ENCODE data around the gene FASN. TPM values are rescaled to one million over a fixed set of nuclear protein-coding genes. Genes with fewer than 3 reads are reported as not detected.

Gene FASN
- total RNA-seq, 3 donors from 2014 or later (not counting 1 experiment from before 2014, with no cell fraction given): 53.8 to 56.2 (median 54.0) TPM

- peaks cover 8 to 11% of the 10 kb centered on the region in 2 donors for H3K4me1 Mint-ChIP-seq
- Histone ChIP-seq H3K9me3 (ENCODE audit: control insufficient read depth, insufficient read depth, low read length) (no peaks in the 10 kb centered on the region), H3K27me3 (ENCODE audit: control insufficient read depth, insufficient read depth, low read length) (no peaks in the 10 kb centered on the region), H3K4me1 (ENCODE audit: control insufficient read depth, insufficient read depth, low read length) (peaks cover 27% of the 10 kb centered on the region), H3K36me3 (ENCODE audit: control insufficient read depth, insufficient read depth, low read length) (peaks cover under 1% of the 10 kb centered on the region), H3K27ac (ENCODE audit: low read length) (no peak overlapping the region), H3K4me3 (ENCODE audit: low read length) (no peak overlapping the region)
- DNase-seq (no peak), ATAC-seq (no peak)
- intact Hi-C loops (cut with micrococcal nuclease): loop anchor here (10.0 kb wide), 1 partner anchor 1824 kb away; no protein-coding TSS in a partner anchor
- no peak overlapping the region for H3K4me3 Mint-ChIP-seq
- no peaks in the 10 kb centered on the region for H3K27me3 Mint-ChIP-seq (ENCODE audit: low read depth in 2 of 2)
- 96% methylated on average over 4 of the region's 4 CpGs for WGBS (ENCODE audit: insufficient coverage)
- TF ChIP-seq CTCF (IDR thresholded peaks at IDR 0.05): no peak
- no peaks in the 10 kb centered on the region for H3K9me3 Mint-ChIP-seq
- H3K36me3 Mint-ChIP-seq: no peaks in the 10 kb centered on the region
- H3K27ac Mint-ChIP-seq: no peak overlapping the region
These were observed 31.1 kb upstream of the FASN start for GRCh38 chr17:82129095-82129494.

- H3K27ac ChIP-seq (ENCODE audit: low read length): no peak overlapping the region
- Mint-ChIP-seq H3K27me3 (ENCODE audit: low read depth in 2 of 2) (no peaks in the 10 kb centered on the region), H3K36me3 (no peaks in the 10 kb centered on the region), H3K27ac (no peak overlapping the region), H3K4me3 (no peak overlapping the region), H3K9me3 (no peaks in the 10 kb centered on the region), H3K4me1 (peaks cover 8 to 11% of the 10 kb centered on the region in 2 donors)
- no peaks in the 10 kb centered on the region for H3K9me3 ChIP-seq (ENCODE audit: control insufficient read depth, insufficient read depth, low read length)
- no peak for TF ChIP-seq CTCF (IDR thresholded peaks at IDR 0.05)
- DNase-seq: peak in 1 of 2 donors; percentile 33
- peaks cover 2% of the 10 kb centered on the region for H3K36me3 ChIP-seq (ENCODE audit: control insufficient read depth, insufficient read depth, low read length)
- 92% methylated on average over 15 of the region's 15 CpGs for WGBS (ENCODE audit: insufficient coverage)
- H3K27me3 ChIP-seq (ENCODE audit: control insufficient read depth, insufficient read depth, low read length): no peaks in the 10 kb centered on the region
- H3K4me1 ChIP-seq (ENCODE audit: control insufficient read depth, insufficient read depth, low read length): peaks cover 27% of the 10 kb centered on the region
- intact Hi-C loops (cut with micrococcal nuclease): loop anchor here (10.0 kb wide), 1 partner anchor 1823 kb away; no protein-coding TSS in a partner anchor
- H3K4me3 ChIP-seq (ENCODE audit: low read length): no peak overlapping the region
- no peak for ATAC-seq
These were observed 30.3 kb upstream of the FASN start for GRCh38 chr17:82128287-82128686.

GRCh38 chr17:82127704-82128103 lies 29.7 kb upstream of the FASN start:
- Mint-ChIP-seq H3K27me3 (ENCODE audit: low read depth in 2 of 2) (no peaks in the 10 kb centered on the region), H3K27ac (no peak overlapping the region), H3K4me3 (no peak overlapping the region), H3K9me3 (no peaks in the 10 kb centered on the region), H3K4me1 (peaks cover 8 to 11% of the 10 kb centered on the region in 2 donors), H3K36me3 (no peaks in the 10 kb centered on the region)
- Histone ChIP-seq H3K27ac (ENCODE audit: low read length) (peak overlapping the region; percentile 54), H3K27me3 (ENCODE audit: control insufficient read depth, insufficient read depth, low read length) (no peaks in the 10 kb centered on the region), H3K9me3 (ENCODE audit: control insufficient read depth, insufficient read depth, low read length) (no peaks in the 10 kb centered on the region), H3K36me3 (ENCODE audit: control insufficient read depth, insufficient read depth, low read length) (peaks cover 2% of the 10 kb centered on the region), H3K4me1 (ENCODE audit: control insufficient read depth, insufficient read depth, low read length) (peaks cover 27% of the 10 kb centered on the region), H3K4me3 (ENCODE audit: low read length) (no peak overlapping the region)
- DNase-seq (peak in 1 of 2 donors; percentile 65), ATAC-seq (no peak)
- no peak for TF ChIP-seq CTCF (IDR thresholded peaks at IDR 0.05)
- intact Hi-C loops (cut with micrococcal nuclease): loop anchor here (10.0 kb wide), 1 partner anchor 1823 kb away; no protein-coding TSS in a partner anchor
- WGBS (ENCODE audit: insufficient coverage): 87% methylated on average over 9 of the region's 9 CpGs

DNA sequence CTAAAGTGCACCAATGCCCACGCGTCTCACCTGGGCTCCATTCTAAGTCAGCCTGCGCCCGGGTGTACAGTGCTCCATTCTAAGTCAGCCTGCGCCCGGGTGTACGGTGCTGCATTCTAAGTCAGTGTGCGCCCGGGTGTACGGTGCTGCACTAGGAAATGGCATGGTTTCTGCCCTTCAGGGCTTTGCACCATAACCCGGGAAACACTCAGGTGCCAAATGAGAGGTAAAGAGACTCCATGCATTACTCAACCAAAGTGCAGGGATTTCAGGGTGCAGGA lies 29.2 kb upstream of the FASN start:
- ATAC-seq (peak in 2 of 3 donors; percentile 5 to 6), DNase-seq (no peak)
- Histone ChIP-seq H3K4me1 (ENCODE audit: control insufficient read depth, insufficient read depth, low read length) (peaks cover 27% of the 10 kb centered on the region), H3K27me3 (ENCODE audit: control insufficient read depth, insufficient read depth, low read length) (no peaks in the 10 kb centered on the region), H3K36me3 (ENCODE audit: control insufficient read depth, insufficient read depth, low read length) (peaks cover 2% of the 10 kb centered on the region), H3K4me3 (ENCODE audit: low read length) (no peak overlapping the region), H3K9me3 (ENCODE audit: control insufficient read depth, insufficient read depth, low read length) (no peaks in the 10 kb centered on the region), H3K27ac (ENCODE audit: low read length) (peak overlapping the region; percentile 54)
- Mint-ChIP-seq H3K4me1 (peaks cover 8 to 11% of the 10 kb centered on the region in 2 donors), H3K27me3 (ENCODE audit: low read depth in 2 of 2) (no peaks in the 10 kb centered on the region), H3K4me3 (no peak overlapping the region), H3K27ac (no peak overlapping the region), H3K36me3 (no peaks in the 10 kb centered on the region), H3K9me3 (no peaks in the 10 kb centered on the region)
- TF ChIP-seq CTCF (IDR thresholded peaks at IDR 0.05): no peak
- 81% methylated on average over 11 of the region's 11 CpGs for WGBS (ENCODE audit: insufficient coverage)
- intact Hi-C loops (cut with micrococcal nuclease): loop anchor here (10.0 kb wide), 1 partner anchor 1822 kb away; no protein-coding TSS in a partner anchor
